HG03520 (cell line): Measurements from ENCODE around the gene SPRED3.

Experiments used
- ATAC-seq: cut with Tn5 transposase; IDR thresholded peaks from one replicate; pipeline ENCODE4 v1.9.1; 2021; ENCODE audit warnings: mild to moderate bottlenecking, moderate library complexity; ENCODE audit not compliant: unreplicated experiment

Gene SPRED3

GRCh38 chr19:38371081-38371480, 17.4 kb upstream of the SPRED3 start:
- ATAC-seq: no peak

- no peak for ATAC-seq
Observed at GRCh38 chr19:38373907-38374331, 14.6 kb upstream of the SPRED3 start.

- peak; percentile 90 for ATAC-seq
Observed at GRCh38 chr19:38374332-38375097, 14.0 kb upstream of the SPRED3 start, which contains the start of gene PSMD8. Gene PSMD8, plus strand, starts transcription at chr19:38374571. Its CDS starts 31 bp downstream, at chr19:38374602.

GRCh38 chr19:38375098-38375493, 13.4 kb upstream of the SPRED3 start:
- ATAC-seq: no peak

- ATAC-seq: no peak
Observed at GRCh38 chr19:38375748-38376147, 12.7 kb upstream of the SPRED3 start.

GRCh38 chr19:38376576-38376975, 11.9 kb upstream of the SPRED3 start:
- no peak for ATAC-seq

- ATAC-seq: no peak
Observed at GRCh38 chr19:38377052-38377451, 11.4 kb upstream of the SPRED3 start.

- ATAC-seq: no peak
Observed at GRCh38 chr19:38378866-38379265, 9.6 kb upstream of the SPRED3 start.

- no peak for ATAC-seq
Observed at GRCh38 chr19:38381138-38381537, 7.4 kb upstream of the SPRED3 start.

- ATAC-seq: no peak
Observed at GRCh38 chr19:38383184-38383583, 5.3 kb upstream of the SPRED3 start.

GRCh38 chr19:38383743-38384142, 4.8 kb upstream of the SPRED3 start:
- no peak for ATAC-seq

GRCh38 chr19:38384209-38385027, 4.1 kb upstream of the SPRED3 start:
- ATAC-seq: no peak

- ATAC-seq: no peak
Observed at GRCh38 chr19:38385057-38385803, 3.3 kb upstream of the SPRED3 start.

- no peak for ATAC-seq
Observed at GRCh38 chr19:38385804-38386257, 2.7 kb upstream of the SPRED3 start.

GRCh38 chr19:38386300-38386970, 2.1 kb upstream of the SPRED3 start:
- ATAC-seq: no peak

- no peak for ATAC-seq
Observed at GRCh38 chr19:38386971-38387549, 1.4 kb upstream of the SPRED3 start.

GRCh38 chr19:38387550-38388348, 748 bp upstream of the SPRED3 start, which contains the start of gene GGN:
Gene GGN, minus strand, starts transcription at chr19:38388034. Its CDS starts 773 bp downstream, at chr19:38387261.
- ATAC-seq: no peak

GRCh38 chr19:38389101-38389925, 816 bp downstream of the SPRED3 start:
- ATAC-seq: no peak
